Pancreas (tissue), 10 donors: ENCODE data around the gene SLC5A7. TPM values are rescaled to one million over a fixed set of nuclear protein-coding genes. Genes with fewer than 3 reads are reported as not detected.

Experiments
- ATAC-seq, 4 donors: fragments of 200-7000 bp; cut with Tn5 transposase; one replicate each; pipeline versions ENCODE4 v1.8.0 to v1.9.1; 2020; ENCODE audit warnings: mild to moderate bottlenecking in 4 of 4, moderate library complexity in 4 of 4
- DNase-seq, 6 donors: peaks; one replicate each; pipeline ENCODE4 v3.0.0-alpha.2; 2020
- FAIRE-seq: peaks from 2 replicates; lab custom pipeline; 2012; peaks lifted over from hg19 to GRCh38; lab: Jason Lieb, UNC
- H3K27ac ChIP-seq, 4 donors: fragments of 200-600 bp; sonication (generic); 1 replicate in 3 of 4; 2 replicates in 1 of 4; pipeline versions ENCODE4 v1.5.0 to v1.8.0; 2020
- H3K27me3 ChIP-seq, 4 donors: fragments of 200-600 bp; one replicate each; pipeline ENCODE4 v1.8.0; 2021
- H3K36me3 ChIP-seq, 3 donors: fragments of 200-600 bp; sonication (generic) in 1 of 3; one replicate each; pipeline versions ENCODE4 v1.5.0 to v1.8.0; 2020 to 2021
- H3K4me1 ChIP-seq, 3 donors: fragments of 200-600 bp; one replicate each; pipeline ENCODE4 v1.8.0; 2021
- H3K4me3 ChIP-seq, 4 donors: fragments of 200-600 bp; sonication (generic) in 2 of 4; one replicate each; pipeline versions ENCODE4 v1.5.0 to v1.8.0; 2020 to 2021
- H3K9me3 ChIP-seq, 4 donors: fragments of 200-600 bp; one replicate each; pipeline ENCODE4 v1.8.0; 2021
- CTCF ChIP-seq, 4 donors: fragments of 200-600 bp; sonication (generic) in 3 of 4; IDR thresholded peaks; one replicate each; pipeline versions ENCODE4 v1.5.0 to v1.8.0; 2021; ENCODE audit warnings: antibody characterized with exemption in 4 of 4
- WGBS, 2 donors: extraction: QIAGEN DNeasy Blood & Tissue Kit; methylation state at CpG; one replicate each; pipeline ENCODE4 v1.1.7; 2013; 5-methylcytosine and 5-hydroxymethylcytosine counted together
- intact Hi-C, 3 donors: fragments of 100-400 bp; cut with DNase I; formaldehyde crosslinking; loops; one replicate each; pipeline versions ENCODE4 v1.11.1 to v1.14.2; 2022
- polyA plus RNA-seq, 2 donors: library from polyadenylated mRNA; stranded (reverse); fragments of 200-250 nt; gene quantifications; one replicate each; pipeline ENCODE4 v1.2.3, GENCODE V29; 2013
- total RNA-seq, 6 donors: library from RNA; stranded (reverse); fragmentation: NEBNext Ultra II Directional in 4 of 6; extraction: Animal tissue kit (Norgen Biotek cat#: 25700) in 4 of 6; gene quantifications; one replicate each; pipeline versions ENCODE4 v1.2.1 to v1.2.4, GENCODE V29; 2021 to 2023
- donor health status: healthy with polysubstance abuse.
- donor health status: DM: no; HTN: no; CAD: no; lungs with moderate emphysema.
- donor health status: DM: no; HTN: no; CAD: no.
- donor health status: control.
- donor health status: control.
- donor health status: Bipolar disorder and iron deficiency.
- donor health status: DM: yes; HTN: yes; CAD: no.
- donor health status: DM: no; HTN: no; CAD: no.
- donor health status: DM: no; HTN: no; CAD: no.
- donor health status: DM: yes; HTN: yes; CAD: no.

The SLC5A7 gene
- total and polyA plus RNA-seq, 8 donors = 0.04 to 0.19 (median 0.09) TPM; not detected in 5

- ATAC-seq (no peak), DNase-seq (no peak), FAIRE-seq (no peak)
- Histone ChIP-seq H3K27ac (no peak overlapping the region), H3K27me3 (no peaks in the 10 kb centered on the region), H3K36me3 (no peaks in the 10 kb centered on the region), H3K9me3 (no peaks in the 10 kb centered on the region), H3K4me1 (no peaks in the 10 kb centered on the region), H3K4me3 (no peak overlapping the region)
- no peak for TF ChIP-seq CTCF (IDR thresholded peaks at IDR 0.05)
- intact Hi-C loops = no loop called here
- WGBS, 2 donors = 68 to 75% methylated on average over 6 of the region's 6 CpGs
Observed at GRCh38 chr2:107989445-107989844, 3.1 kb downstream of the SLC5A7 start.

- DNase-seq = no peak
- Histone ChIP-seq H3K4me3 (no peak overlapping the region), H3K27me3 (no peaks in the 10 kb centered on the region), H3K36me3 (no peaks in the 10 kb centered on the region), H3K9me3 (no peaks in the 10 kb centered on the region), H3K27ac (no peak overlapping the region), H3K4me1 (no peaks in the 10 kb centered on the region)
- intact Hi-C loops = no loop called here
- no peak for FAIRE-seq
- no peak for TF ChIP-seq CTCF (IDR thresholded peaks at IDR 0.05)
- ATAC-seq = no peak
Observed at GRCh38 chr2:107990718-107991117, 4.4 kb downstream of the SLC5A7 start.

- 43 to 64% methylated on average over 1 of the region's 1 CpG for WGBS, 2 donors
- intact Hi-C loops = no loop called here
- H3K4me1 ChIP-seq = no peaks in the 10 kb centered on the region
- no peaks in the 10 kb centered on the region for H3K9me3 ChIP-seq
- FAIRE-seq (no peak), DNase-seq (no peak), ATAC-seq (no peak)
- H3K27ac ChIP-seq = no peak overlapping the region
- H3K4me3 ChIP-seq = no peak overlapping the region
- TF ChIP-seq CTCF (IDR thresholded peaks at IDR 0.05) = no peak
- H3K27me3 ChIP-seq = no peaks in the 10 kb centered on the region
- no peaks in the 10 kb centered on the region for H3K36me3 ChIP-seq
Observed at GRCh38 chr2:107992069-107992468, 5.7 kb downstream of the SLC5A7 start.

GRCh38 chr2:107999158-107999557 is 12.8 kb downstream of the SLC5A7 start:
- intact Hi-C loops = no loop called here
- no peak for DNase-seq
- TF ChIP-seq CTCF (IDR thresholded peaks at IDR 0.05) = no peak
- ATAC-seq = no peak
- 54 to 59% methylated on average over 2 of the region's 2 CpGs for WGBS, 2 donors
- no peaks in the 10 kb centered on the region for H3K9me3 ChIP-seq
- H3K27me3 ChIP-seq = no peaks in the 10 kb centered on the region
- H3K4me1 ChIP-seq = no peaks in the 10 kb centered on the region
- no peaks in the 10 kb centered on the region for H3K36me3 ChIP-seq
- FAIRE-seq = no peak
- H3K4me3 ChIP-seq = no peak overlapping the region
- H3K27ac ChIP-seq = no peak overlapping the region

GRCh38 chr2:108010912-108011591 is 24.7 kb downstream of the SLC5A7 start:
- Histone ChIP-seq H3K27me3 (no peaks in the 10 kb centered on the region), H3K27ac (no peak overlapping the region), H3K4me1 (no peaks in the 10 kb centered on the region), H3K36me3 (no peaks in the 10 kb centered on the region), H3K4me3 (no peak overlapping the region), H3K9me3 (no peaks in the 10 kb centered on the region)
- intact Hi-C loops = no loop called here
- WGBS, 2 donors = 63 to 78% methylated on average over 2 of the region's 2 CpGs
- ATAC-seq (no peak), FAIRE-seq (no peak), DNase-seq (no peak)
- TF ChIP-seq CTCF (IDR thresholded peaks at IDR 0.05) = no peak
